Amygdala (tissue), 56 donors: Measurements from ENCODE around the gene TMEM258.
A peak's percentile ranks its signal among the peaks of the same experiment; 100 is the strongest.

ENCODE experiments used
- DNase-seq, 56 donors: peaks; one replicate each; lab custom pipeline; 2025; lab: John Stamatoyannopoulos, UW

Gene TMEM258

GRCh38 chr11:61792310-61793082, at the start of gene TMEM258, which contains the start of gene FEN1:
TMEM258 (minus strand) TSS chr11:61792599; CDS start chr11:61792558, 41 bp downstream.
FEN1 (plus strand) TSS chr11:61792911; CDS start chr11:61795362, 2,451 bp downstream.
- peak; percentile 60 to 99 (median 94) for DNase-seq

DNA sequence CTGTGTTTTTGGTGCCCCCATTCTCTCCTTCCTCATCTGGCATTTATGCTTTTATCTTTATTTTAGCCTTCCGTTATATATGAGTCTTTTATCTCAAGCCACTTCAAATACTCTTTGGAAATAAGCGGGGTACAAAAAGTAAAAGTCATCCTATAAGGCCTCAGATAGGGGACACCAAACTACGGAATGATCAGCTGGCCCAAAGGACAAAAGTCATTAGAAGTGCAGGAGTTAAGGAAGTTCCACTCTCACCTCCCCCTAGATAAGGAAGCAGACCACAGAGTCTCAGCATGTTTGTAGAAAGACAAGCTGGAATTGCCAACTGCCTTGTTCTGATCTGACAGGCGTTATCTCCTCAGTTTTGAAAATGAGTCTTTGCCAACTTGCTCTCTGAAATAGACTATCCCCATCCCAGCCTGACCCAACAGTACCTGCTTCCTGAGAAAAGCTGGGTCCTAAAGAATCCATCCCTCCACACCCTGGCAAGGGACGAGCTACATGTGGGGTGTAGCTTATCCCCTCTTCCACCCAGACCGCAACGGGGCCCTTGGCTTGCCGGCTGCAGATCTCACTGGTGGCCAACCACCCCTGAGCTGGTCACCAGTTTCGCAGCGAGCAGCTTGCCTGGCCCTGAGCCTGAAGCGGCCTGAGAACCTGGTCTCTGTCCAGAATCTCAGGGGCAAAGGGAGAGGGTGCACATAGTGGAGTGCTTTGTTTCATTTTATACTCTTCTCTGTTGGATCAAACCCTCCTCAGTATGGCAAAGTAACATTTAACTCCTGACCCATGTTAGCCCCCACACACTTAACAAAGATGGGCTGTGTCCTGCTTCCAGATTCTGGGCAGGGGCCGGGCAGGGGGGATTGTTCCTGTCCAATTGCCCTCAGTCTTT, 49.5 kb upstream of the TMEM258 start:
- DNase-seq = peak in 32 of 56 donors; percentile 11 to 73 (median 44)

DNA sequence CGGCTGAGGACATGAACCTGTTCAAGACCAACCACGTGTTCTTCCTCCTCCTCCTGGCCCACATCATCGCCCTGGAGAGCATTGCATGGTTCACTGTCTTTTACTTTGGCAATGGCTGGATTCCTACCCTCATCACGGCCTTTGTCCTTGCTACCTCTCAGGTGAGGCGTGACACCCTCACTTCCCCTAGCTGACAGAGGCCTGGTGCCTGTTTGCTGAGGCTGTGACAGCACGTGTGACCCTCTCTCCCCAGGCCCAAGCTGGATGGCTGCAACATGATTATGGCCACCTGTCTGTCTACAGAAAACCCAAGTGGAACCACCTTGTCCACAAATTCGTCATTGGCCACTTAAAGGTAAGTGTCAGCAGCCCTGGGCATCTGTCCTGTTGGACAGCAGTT, 48.0 kb upstream of the TMEM258 start:
- DNase-seq = no peak

DNA sequence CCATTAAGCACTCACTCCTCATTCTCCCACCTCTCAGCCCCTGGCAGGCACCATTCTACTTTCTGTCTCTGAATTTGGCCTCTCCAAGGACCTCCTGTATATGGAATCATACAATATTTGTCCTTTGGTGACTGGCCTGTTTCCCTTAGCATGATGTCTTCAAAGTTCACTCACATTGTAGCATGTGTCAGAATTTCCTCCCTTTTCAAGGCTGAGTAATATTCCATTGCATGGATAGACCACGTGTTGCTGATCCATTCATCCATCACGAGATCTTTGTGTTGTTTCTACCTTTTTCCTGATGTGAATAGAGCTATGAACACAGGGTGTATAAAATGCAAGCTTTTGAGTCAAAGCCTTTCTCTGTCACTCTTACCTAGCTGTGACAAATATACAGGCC, 47.3 kb upstream of the TMEM258 start:
- DNase-seq = no peak

DNA sequence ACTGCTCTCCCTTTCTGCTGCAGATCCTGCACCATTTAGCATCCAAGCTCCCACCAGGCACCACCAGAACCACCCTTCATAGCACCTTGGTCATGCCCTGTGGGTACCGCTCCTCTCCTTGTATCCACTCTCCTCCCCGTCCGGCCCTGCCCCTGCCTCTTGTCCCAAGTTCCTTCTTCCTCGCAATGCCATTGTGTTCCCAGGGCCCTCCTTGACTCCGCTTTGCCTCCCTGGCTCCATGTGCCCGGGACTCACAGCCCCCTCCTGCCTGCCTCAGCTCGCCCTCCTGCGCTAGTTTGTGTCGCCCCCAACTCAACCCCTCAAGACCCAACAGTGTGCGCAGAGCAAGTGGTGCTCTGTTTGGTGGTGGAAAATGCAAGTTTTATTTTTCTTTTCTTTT, 46.5 kb upstream of the TMEM258 start:
- DNase-seq = no peak

GRCh38 chr11:61838501-61838900, 46.1 kb upstream of the TMEM258 start:
- no peak for DNase-seq

DNA sequence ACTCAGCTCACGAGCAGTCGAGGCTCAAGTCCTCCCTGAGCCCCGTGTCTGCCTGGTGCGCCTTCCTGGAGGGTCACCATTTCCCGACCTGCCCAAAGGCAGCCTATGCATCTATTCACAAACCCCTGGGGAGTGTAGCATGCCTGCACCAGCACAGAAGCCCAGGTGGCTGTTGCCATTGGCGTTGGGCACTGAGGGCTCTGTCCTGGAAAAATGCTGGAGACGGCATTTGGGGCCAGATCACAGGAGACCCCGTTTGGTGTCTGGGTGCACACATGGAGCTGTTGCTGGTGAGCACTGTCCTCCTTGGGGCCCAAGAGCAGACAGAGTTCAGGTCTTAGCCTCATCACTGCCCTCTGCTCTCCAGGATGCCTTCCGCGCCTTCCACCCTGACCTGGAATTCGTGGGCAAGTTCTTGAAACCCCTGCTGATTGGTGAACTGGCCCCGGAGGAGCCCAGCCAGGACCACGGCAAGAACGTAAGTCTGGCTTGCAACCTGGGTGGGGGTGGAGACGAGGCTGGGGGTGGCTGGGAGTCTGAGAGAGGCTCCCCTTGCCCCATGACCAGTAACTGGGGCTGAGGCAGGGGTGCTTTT, 45.1 kb upstream of the TMEM258 start:
- no peak for DNase-seq

- no peak for DNase-seq
Observed at GRCh38 chr11:61836193-61836592, 43.8 kb upstream of the TMEM258 start.

DNA sequence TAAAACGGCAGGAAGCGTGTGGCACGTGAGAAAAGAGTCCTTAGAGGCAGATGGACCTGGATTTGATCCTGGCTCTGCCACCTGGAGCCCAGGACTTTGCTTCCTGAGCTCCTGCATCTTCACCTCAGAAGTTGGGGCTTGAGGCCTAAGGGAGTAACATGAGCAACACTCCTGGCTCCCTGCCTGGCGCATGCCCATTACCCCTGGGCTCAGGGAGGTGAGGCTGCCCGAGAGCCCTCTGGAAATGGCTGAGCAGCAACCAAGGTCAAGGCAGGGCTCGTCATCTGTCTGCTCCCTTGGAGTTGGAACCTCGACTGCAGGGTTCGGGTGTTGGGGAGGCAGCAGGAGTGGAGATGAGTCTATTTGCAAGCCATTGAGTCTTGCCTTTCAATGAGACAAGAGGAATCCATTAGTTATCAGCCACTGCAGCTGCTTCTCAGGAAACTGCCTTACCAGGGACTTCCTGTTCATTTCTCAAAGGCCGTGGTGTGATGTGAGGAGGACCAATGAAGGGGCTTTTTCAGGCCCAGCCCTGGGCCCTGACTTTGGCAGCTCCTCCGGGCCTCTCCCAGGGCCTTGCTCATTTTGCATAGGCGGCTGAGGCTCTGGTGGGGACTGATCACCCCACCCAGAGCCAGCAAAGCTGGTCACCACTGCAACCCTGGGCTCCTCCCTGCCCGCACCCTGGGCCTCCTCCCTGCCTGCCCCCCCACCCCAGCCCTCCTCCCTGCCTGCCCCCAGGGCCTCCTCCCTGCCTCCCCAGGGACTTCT, 42.1 kb upstream of the TMEM258 start:
- DNase-seq = peak in 29 of 56 donors; percentile 12 to 58 (median 41)

GRCh38 chr11:61833926-61834277, 41.5 kb upstream of the TMEM258 start:
- DNase-seq = no peak

DNA sequence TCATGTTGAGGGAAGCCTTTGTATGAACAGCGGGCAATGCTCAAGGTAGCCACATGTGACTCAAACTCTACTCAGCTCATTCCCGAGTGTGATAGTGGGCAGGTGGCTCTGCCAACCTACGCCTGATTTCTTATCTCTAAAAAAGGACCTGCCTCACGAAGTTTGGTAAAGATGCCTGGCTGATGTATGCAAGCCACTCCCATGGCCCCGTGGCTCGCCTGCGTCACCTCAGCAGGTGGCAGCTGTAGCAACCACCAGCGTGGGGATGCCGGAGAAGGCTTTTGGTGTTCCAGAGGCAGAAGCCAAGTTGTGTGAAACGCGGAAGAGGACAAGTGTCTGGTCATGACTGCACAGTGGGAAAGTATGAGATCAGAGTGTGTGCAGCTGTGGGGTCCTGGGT, 41.1 kb upstream of the TMEM258 start:
- peak in 5 of 56 donors; percentile 7 to 28 (median 18) for DNase-seq

- DNase-seq = no peak
Observed at GRCh38 chr11:61832754-61833153, 40.4 kb upstream of the TMEM258 start.

GRCh38 chr11:61832207-61832606, 39.8 kb upstream of the TMEM258 start:
- no peak for DNase-seq

DNA sequence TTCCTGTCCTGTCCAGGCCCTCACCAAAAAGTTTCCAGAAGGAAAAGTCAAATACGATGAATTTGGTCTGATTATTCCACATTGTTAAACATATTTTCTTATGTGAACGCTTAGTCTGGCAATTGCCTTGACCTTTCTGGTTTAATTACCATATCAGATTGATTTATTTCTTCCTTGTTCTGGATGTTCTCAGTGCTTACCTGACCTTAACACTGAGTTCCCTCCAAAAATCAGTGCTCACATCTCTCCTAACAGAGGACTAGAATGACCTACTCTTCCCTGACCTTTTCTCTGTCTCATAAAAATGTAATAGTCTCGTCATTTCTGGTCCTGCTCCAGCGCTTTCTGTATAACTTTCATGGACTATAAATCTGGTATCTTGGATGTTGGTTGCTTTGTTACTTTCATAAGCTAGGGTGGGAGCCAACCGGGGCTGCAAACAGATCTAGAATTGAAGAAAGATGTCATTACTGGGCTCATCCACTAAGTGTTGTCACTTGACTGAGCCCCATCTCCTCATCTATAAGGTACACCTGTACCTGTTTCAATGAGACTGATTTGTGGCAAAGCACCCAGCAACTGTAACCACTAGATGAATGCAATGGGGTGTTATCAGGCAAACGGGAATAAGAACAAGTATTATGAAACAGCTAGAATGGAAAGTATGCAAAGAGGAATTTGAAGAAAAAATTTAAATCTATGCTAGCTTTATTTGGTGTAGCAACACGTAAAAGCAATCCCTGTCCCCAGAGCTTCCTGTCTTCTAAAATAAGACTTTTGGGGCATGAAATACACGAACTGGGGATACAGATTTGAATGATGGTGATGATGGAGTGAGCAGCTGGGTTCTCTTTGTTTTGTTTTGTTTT, 38.1 kb upstream of the TMEM258 start:
- DNase-seq = peak in 1 of 56 donors; percentile 2

GRCh38 chr11:61829806-61830205, 37.4 kb upstream of the TMEM258 start:
- DNase-seq = no peak

- peak in 31 of 56 donors; percentile 14 to 66 (median 42) for DNase-seq
Observed at GRCh38 chr11:61828629-61829407, 36.4 kb upstream of the TMEM258 start.

DNA sequence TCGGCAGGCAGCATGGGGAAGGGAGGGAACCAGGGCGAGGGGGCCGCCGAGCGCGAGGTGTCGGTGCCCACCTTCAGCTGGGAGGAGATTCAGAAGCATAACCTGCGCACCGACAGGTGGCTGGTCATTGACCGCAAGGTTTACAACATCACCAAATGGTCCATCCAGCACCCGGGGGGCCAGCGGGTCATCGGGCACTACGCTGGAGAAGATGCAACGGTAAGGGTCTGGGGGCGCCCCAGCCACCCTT, 35.9 kb upstream of the TMEM258 start:
- no peak for DNase-seq

DNA sequence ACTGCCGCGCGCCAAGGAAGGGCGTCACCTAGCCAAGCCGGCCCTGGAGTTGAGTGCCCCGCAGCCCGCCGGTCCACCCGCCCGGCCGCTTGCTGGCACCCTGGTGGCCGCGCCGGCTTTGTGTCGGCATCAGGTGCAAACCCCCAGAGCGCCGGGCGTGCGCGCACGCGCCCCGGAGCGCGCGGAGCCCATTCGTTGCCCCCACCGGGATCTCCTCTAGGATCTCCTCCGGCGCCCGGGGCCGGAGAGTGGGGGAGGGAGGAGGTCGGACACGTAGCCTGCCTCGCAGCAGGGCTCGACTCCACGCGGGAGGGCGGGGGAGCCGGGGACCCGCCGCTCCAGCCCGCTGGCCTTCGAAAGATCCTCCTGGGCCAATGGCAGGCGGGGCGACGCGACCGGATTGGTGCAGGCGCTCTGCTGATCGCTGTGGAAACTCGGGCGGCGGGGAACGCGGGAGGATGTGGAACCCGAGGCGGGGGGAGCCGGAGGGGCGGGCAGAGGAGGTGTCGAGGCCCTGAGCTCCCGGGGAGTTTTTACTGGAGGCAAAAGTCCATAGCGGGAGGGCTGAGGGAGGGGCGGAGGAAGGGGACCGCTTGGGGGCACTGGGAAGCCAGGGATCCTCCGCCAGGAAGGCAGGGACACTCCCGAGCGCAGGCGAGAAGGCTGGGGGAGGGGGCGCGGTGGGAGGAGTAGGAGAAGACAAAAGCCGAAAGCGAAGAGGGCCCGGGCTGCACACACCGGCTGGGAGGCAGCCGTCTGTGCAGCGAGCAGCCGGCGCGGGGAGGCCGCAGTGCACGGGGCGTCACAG, 35.4 kb upstream of the TMEM258 start, which contains the start of gene FADS2:
Gene FADS2 (plus strand): TSS at position 730 of the 808 bp plus-strand sequence. CDS start 91 bp downstream, outside the sequence.
- DNase-seq = peak; percentile 50 to 98 (median 92)
